Measurements from ENCODE around the gene NOL12.

Gene NOL12

GRCh38 chr22:37708580-37709444, 22.7 kb downstream of the NOL12 start:
- no peaks in the 10 kb centered on the region for H4K20me1 ChIP-seq (ENCODE audit: insufficient read depth, low read length)
- no peaks in the 10 kb centered on the region for H3K9me2 ChIP-seq (ENCODE audit: low read depth, low read length)
- no peak overlapping the region for H3K4me3 ChIP-seq (ENCODE audit: low read depth, low read length, poor library complexity, severe bottlenecking)
- no peak overlapping the region for H3K9ac ChIP-seq (ENCODE audit: low read length)
- no peak overlapping the region for H3K4me2 ChIP-seq (ENCODE audit: low read length)
- no peak for TF ChIP-seq CTCF (IDR thresholded peaks at IDR 0.05; ENCODE audit: low read length)
- no peak for TF ChIP-seq EZH2 (IDR thresholded peaks at IDR 0.05; ENCODE audit: borderline replicate concordance, low read length)
- H3K27ac ChIP-seq (ENCODE audit: low read depth, low read length, poor library complexity, severe bottlenecking), result no peak overlapping the region
- no peaks in the 10 kb centered on the region for H3K36me3 ChIP-seq (ENCODE audit: insufficient read depth, low read length)
- H3K4me1 ChIP-seq (ENCODE audit: insufficient read depth, low read length, severe bottlenecking), result peaks cover 20% of the 10 kb centered on the region
- H3K27me3 ChIP-seq (ENCODE audit: insufficient read depth, low read length), result no peaks in the 10 kb centered on the region
- no peaks in the 10 kb centered on the region for H3K79me2 ChIP-seq (ENCODE audit: insufficient read depth, low read length)
- H3F3A ChIP-seq (ENCODE audit: insufficient read depth, low read length), result no peaks in the 10 kb centered on the region
- H3K9me3 ChIP-seq (ENCODE audit: low read length), result no peaks in the 10 kb centered on the region
- H2AFZ ChIP-seq (ENCODE audit: low read length), result no peak overlapping the region

DNA sequence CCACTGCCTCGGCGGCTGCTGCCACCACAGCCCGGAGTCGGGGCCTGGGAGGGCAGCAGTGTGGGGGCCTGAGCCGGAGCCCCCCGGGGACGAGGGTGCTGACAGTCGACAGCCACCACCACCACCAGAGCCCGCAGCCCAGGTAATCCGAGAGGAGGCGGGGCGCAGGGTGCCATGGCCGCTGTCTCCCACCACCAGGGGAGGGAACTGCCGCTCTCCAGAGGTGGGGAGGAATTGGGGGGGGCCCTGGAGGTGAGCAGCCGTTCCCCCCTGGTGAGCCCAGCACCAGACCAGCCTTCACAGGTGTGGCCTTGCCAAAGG, 23.3 kb downstream of the NOL12 start:
- TF ChIP-seq EZH2 (IDR thresholded peaks at IDR 0.05; ENCODE audit: borderline replicate concordance, low read length) (no peak), CTCF (IDR thresholded peaks at IDR 0.05; ENCODE audit: low read length) (no peak)
- Histone ChIP-seq H3K4me3 (ENCODE audit: low read depth, low read length, poor library complexity, severe bottlenecking) (no peak overlapping the region), H3F3A (ENCODE audit: insufficient read depth, low read length) (no peaks in the 10 kb centered on the region), H3K27me3 (ENCODE audit: insufficient read depth, low read length) (no peaks in the 10 kb centered on the region), H2AFZ (ENCODE audit: low read length) (no peak overlapping the region), H3K9ac (ENCODE audit: low read length) (no peak overlapping the region), H3K36me3 (ENCODE audit: insufficient read depth, low read length) (no peaks in the 10 kb centered on the region), H4K20me1 (ENCODE audit: insufficient read depth, low read length) (no peaks in the 10 kb centered on the region), H3K4me1 (ENCODE audit: insufficient read depth, low read length, severe bottlenecking) (peaks cover 21% of the 10 kb centered on the region), H3K27ac (ENCODE audit: low read depth, low read length, poor library complexity, severe bottlenecking) (no peak overlapping the region), H3K9me3 (ENCODE audit: low read length) (no peaks in the 10 kb centered on the region), H3K4me2 (ENCODE audit: low read length) (no peak overlapping the region), H3K79me2 (ENCODE audit: insufficient read depth, low read length) (no peaks in the 10 kb centered on the region), H3K9me2 (ENCODE audit: low read depth, low read length) (no peaks in the 10 kb centered on the region)

GRCh38 chr22:37710675-37711074, 24.5 kb downstream of the NOL12 start:
- Histone ChIP-seq H3K4me2 (ENCODE audit: low read length) (no peak overlapping the region), H3K9me2 (ENCODE audit: low read depth, low read length) (no peaks in the 10 kb centered on the region), H3K4me1 (ENCODE audit: insufficient read depth, low read length, severe bottlenecking) (peaks cover 20% of the 10 kb centered on the region), H3K27me3 (ENCODE audit: insufficient read depth, low read length) (no peaks in the 10 kb centered on the region), H3K9me3 (ENCODE audit: low read length) (no peaks in the 10 kb centered on the region), H3K36me3 (ENCODE audit: insufficient read depth, low read length) (no peaks in the 10 kb centered on the region), H3K9ac (ENCODE audit: low read length) (no peak overlapping the region), H3K27ac (ENCODE audit: low read depth, low read length, poor library complexity, severe bottlenecking) (no peak overlapping the region), H4K20me1 (ENCODE audit: insufficient read depth, low read length) (no peaks in the 10 kb centered on the region), H2AFZ (ENCODE audit: low read length) (no peak overlapping the region), H3K79me2 (ENCODE audit: insufficient read depth, low read length) (no peaks in the 10 kb centered on the region), H3K4me3 (ENCODE audit: low read depth, low read length, poor library complexity, severe bottlenecking) (no peak overlapping the region), H3F3A (ENCODE audit: insufficient read depth, low read length) (no peaks in the 10 kb centered on the region)
- TF ChIP-seq CTCF (IDR thresholded peaks at IDR 0.05; ENCODE audit: low read length), result no peak
- no peak for TF ChIP-seq EZH2 (IDR thresholded peaks at IDR 0.05; ENCODE audit: borderline replicate concordance, low read length)
